Subcutaneous preadipocyte (primary cell): Measurements from ENCODE around the gene RTN4IP1. TPM values are rescaled to one million over a fixed set of nuclear protein-coding genes. Genes with fewer than 3 reads are reported as not detected.

Experiments used
- small RNA-seq: library from RNA; depleted of rRNA; stranded (forward); fragments of <200 nt; gene quantifications from one replicate; pipeline ENCODE3, GENCODE V24; 2012
- total RNA-seq: library from RNA; depleted of rRNA; stranded (reverse); fragments of >200 nt; gene quantifications from 2 replicates; pipeline ENCODE4 v1.2.3, GENCODE V29; 2012

RTN4IP1 gene
- 5.5 and 8.4 TPM in 2 replicates for total RNA-seq

GRCh38 chr6:106629103-106629858 is at the start of gene RTN4IP1, which contains the start of gene QRSL1:
TSS of gene RTN4IP1 (minus strand) at chr6:106629498. CDS start at chr6:106629021, 477 bp downstream.
TSS of gene QRSL1 (plus strand) at chr6:106629578. CDS start at chr6:106629682, 104 bp downstream.

Small RNA genes lying within 50 kb of the gene (small RNA-seq; reads per million reads assigned to genes)
- gene RNU6-527P = not detected

Other genes with a start within 250 kb of the RTN4IP1 start
- 9.2 and 15.1 TPM in 2 replicates for gene QRSL1, start 80 bp upstream of the RTN4IP1 start, total RNA-seq